ENCODE results near the gene FBXO40. TPM values are rescaled to one million over a fixed set of nuclear protein-coding genes. Genes with fewer than 3 reads are reported as not detected.
"Not testable (repeated sequence)": the region's sequence is repeated elsewhere in the genome, so short reads cannot be mapped to it uniquely, and the experiment has no call there.

Gene FBXO40, protein sequence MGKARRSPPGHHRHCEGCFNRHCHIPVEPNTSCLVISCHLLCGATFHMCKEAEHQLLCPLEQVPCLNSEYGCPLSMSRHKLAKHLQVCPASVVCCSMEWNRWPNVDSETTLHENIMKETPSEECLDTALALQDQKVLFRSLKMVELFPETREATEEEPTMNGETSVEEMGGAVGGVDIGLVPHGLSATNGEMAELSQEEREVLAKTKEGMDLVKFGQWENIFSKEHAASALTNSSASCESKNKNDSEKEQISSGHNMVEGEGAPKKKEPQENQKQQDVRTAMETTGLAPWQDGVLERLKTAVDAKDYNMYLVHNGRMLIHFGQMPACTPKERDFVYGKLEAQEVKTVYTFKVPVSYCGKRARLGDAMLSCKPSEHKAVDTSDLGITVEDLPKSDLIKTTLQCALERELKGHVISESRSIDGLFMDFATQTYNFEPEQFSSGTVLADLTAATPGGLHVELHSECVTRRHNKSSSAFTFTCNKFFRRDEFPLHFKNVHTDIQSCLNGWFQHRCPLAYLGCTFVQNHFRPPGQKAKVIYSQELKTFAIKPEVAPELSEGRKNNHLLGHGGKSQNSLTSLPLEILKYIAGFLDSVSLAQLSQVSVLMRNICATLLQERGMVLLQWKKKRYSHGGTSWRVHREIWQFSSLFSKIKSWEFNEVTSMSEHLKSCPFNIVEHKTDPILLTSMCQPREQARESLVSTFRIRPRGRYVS
- not detected for total RNA-seq

GRCh38 chr3:121592856-121593702, at the start of gene FBXO40:
FBXO40 (plus strand) TSS chr3:121593379; CDS start chr3:121620576, 27,197 bp downstream.
- Mint-ChIP-seq H3K9me3 (no peaks in the 10 kb centered on the region), H3K36me3 (no peaks in the 10 kb centered on the region), H3K27me3 (no peaks in the 10 kb centered on the region), H3K4me1 (no peaks in the 10 kb centered on the region), H3K27ac (no peak within 1 kb of the TSS), H3K4me3 (no peak within 1 kb of the TSS)
- no peak for DNase-seq

GRCh38 chr3:121545049-121545573, 48.1 kb upstream of the FBXO40 start:
- Mint-ChIP-seq H3K9me3 (no peaks in the 10 kb centered on the region), H3K27ac (peak overlapping the region; percentile 89), H3K36me3 (peaks cover 29% of the 10 kb centered on the region), H3K4me3 (peak overlapping the region; percentile 98), H3K27me3 (no peaks in the 10 kb centered on the region), H3K4me1 (peaks cover 6% of the 10 kb centered on the region)
- no peak for DNase-seq

- Mint-ChIP-seq H3K4me1 (peaks cover 6% of the 10 kb centered on the region), H3K9me3 (no peaks in the 10 kb centered on the region), H3K27me3 (no peaks in the 10 kb centered on the region), H3K27ac (peak within 1 kb of the TSS; percentile 93), H3K36me3 (peaks cover 29% of the 10 kb centered on the region), H3K4me3 (peak within 1 kb of the TSS; percentile 98)
- DNase-seq, result peak; percentile 84
Measured at GRCh38 chr3:121545574-121546455, 47.4 kb upstream of the FBXO40 start, which contains the start of gene POLQ. POLQ (minus strand) TSS chr3:121545988; CDS start chr3:121545877, 111 bp downstream.

DNA sequence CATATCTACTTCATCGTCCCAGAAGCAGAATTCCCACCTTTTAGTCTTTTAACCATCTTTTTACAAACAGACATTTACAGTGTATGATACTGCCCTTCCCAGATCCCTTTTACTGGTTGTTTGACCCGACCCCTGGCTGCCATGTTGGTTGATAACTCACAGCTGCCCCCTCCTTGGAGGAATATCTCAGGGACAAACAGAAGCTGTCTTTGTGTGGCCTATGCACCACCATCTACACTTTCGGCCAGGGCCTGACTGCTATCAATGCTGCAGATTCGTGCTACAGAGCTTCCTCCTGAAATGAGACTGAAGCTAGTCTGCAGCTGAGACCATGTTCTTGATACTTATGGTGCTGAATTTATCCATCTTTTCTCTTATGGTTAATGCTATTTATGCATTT, 40.8 kb upstream of the FBXO40 start:
- Mint-ChIP-seq H3K4me3 (no peak overlapping the region), H3K27me3 (peaks cover 3% of the 10 kb centered on the region), H3K4me1 (no peaks in the 10 kb centered on the region), H3K9me3 (no peaks in the 10 kb centered on the region), H3K36me3 (no peaks in the 10 kb centered on the region), H3K27ac (no peak overlapping the region)
- DNase-seq, result no peak

GRCh38 chr3:121552797-121553196, 40.4 kb upstream of the FBXO40 start:
- no peak for DNase-seq
- H3K36me3 Mint-ChIP-seq, result no peaks in the 10 kb centered on the region
- H3K27me3 Mint-ChIP-seq, result peaks cover 7% of the 10 kb centered on the region
- H3K4me3 Mint-ChIP-seq, result no peak overlapping the region
- no peak overlapping the region for H3K27ac Mint-ChIP-seq
- no peaks in the 10 kb centered on the region for H3K4me1 Mint-ChIP-seq
- H3K9me3 Mint-ChIP-seq, result no peaks in the 10 kb centered on the region

DNA sequence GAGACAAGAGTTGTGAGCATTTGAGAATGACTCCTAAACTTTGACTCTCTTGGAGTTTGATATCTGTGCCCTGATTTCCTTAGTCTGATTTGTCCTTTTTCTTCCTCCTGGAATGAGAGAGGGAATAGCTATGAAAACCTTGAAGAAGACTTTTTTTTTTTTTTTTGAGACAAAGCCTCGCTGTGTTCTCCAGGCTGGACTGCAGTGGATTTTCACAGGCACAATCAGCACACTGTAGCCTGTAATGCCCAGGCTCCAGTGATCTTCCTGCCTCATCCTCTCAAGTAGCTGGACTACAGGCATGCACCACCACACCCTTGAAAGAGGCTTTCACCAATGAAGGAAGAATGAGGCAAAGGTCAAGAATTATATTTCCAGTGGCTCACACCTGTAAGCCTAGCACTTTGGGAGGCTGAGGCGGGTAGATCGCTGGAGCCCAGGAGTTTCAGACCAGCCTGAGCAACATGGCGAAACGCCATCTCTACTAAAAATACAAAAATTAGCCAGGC, 35.7 kb upstream of the FBXO40 start:
- peaks cover 2% of the 10 kb centered on the region for H3K4me1 Mint-ChIP-seq
- H3K4me3 Mint-ChIP-seq, result no peak overlapping the region
- peaks cover 13% of the 10 kb centered on the region for H3K27me3 Mint-ChIP-seq
- no peak overlapping the region for H3K27ac Mint-ChIP-seq
- DNase-seq, result no peak
- no peaks in the 10 kb centered on the region for H3K9me3 Mint-ChIP-seq
- H3K36me3 Mint-ChIP-seq, result no peaks in the 10 kb centered on the region

DNA sequence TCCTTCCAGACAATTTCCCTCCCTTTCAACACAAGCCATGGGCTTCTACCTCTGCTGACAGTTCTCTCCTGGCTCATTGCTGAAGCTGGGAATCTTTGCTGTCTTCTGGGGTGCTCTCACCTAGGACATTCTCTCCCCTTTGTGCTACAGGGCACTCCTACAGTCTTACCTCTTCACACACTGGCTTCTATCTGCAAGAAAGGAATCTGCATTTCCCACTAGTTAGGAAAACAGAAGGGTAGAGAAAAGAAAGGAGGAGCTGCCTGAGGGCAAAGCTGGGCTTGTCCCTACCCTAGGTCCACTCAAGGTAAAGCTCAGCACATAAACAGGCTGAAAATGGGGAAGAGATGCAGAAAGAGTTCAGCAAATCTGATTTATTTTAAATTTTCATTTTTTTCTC, 31.0 kb upstream of the FBXO40 start:
- Mint-ChIP-seq H3K4me3 (no peak overlapping the region), H3K9me3 (no peaks in the 10 kb centered on the region), H3K27me3 (peaks cover 12% of the 10 kb centered on the region), H3K4me1 (peaks cover 2% of the 10 kb centered on the region), H3K36me3 (no peaks in the 10 kb centered on the region), H3K27ac (no peak overlapping the region)
- DNase-seq, result no peak

DNA sequence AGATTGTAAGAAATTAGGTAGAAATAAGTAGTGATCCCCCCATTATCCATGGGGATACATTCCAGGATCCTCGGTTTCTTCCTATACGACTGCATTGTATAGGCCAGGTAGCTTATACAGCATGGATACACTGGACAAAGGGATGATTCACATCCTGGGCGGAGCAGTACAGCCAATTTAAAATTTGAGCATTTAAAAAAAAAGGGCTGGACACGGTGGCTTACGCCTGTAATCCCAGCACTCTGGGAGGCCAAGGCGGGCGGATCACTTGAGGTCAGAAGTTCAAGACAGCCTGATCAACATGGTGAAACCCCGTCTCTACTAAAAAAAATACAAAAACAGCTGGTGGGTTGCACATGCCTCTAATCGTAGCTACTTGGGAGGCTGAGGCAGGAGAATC, 26.4 kb upstream of the FBXO40 start:
- Mint-ChIP-seq H3K4me1 (no peaks in the 10 kb centered on the region), H3K27ac (no peak overlapping the region), H3K9me3 (no peaks in the 10 kb centered on the region), H3K27me3 (no peaks in the 10 kb centered on the region), H3K36me3 (no peaks in the 10 kb centered on the region), H3K4me3 (no peak overlapping the region)
- DNase-seq, result no peak

GRCh38 chr3:121567649-121568048, 25.5 kb upstream of the FBXO40 start, which contains the start of gene ARGFX:
ARGFX (plus strand) TSS chr3:121567949; CDS start chr3:121570714, 2,765 bp downstream.
- no peaks in the 10 kb centered on the region for H3K36me3 Mint-ChIP-seq
- no peaks in the 10 kb centered on the region for H3K9me3 Mint-ChIP-seq
- no peak for DNase-seq
- H3K27ac Mint-ChIP-seq, result no peak within 1 kb of the TSS
- H3K4me1 Mint-ChIP-seq, result no peaks in the 10 kb centered on the region
- no peaks in the 10 kb centered on the region for H3K27me3 Mint-ChIP-seq
- H3K4me3 Mint-ChIP-seq, result no peak within 1 kb of the TSS

- Mint-ChIP-seq H3K9me3 (no peaks in the 10 kb centered on the region), H3K36me3 (no peaks in the 10 kb centered on the region), H3K4me1 (no peaks in the 10 kb centered on the region), H3K27me3 (no peaks in the 10 kb centered on the region), H3K27ac (no peak overlapping the region), H3K4me3 (no peak overlapping the region)
- DNase-seq, result no peak
Measured at GRCh38 chr3:121574449-121574848, 18.7 kb upstream of the FBXO40 start.

DNA sequence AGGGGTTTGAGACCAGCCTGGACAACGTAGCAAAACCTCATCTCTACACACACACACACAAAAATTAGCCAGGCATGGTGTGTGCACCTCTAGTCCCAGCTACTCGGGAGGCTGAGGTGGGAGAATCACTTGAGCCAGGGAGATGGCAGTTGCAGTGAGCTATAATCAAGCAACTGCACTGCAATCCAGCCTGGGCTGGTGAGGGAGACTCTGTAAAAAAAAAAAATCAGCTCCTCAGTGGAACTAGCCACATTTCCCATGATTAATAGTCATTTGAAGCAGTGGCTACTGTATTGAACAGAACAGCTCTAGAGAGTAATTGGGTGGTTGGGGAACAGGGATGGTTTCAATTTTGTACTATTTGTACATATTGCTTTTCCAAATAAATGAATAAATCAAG, 11.5 kb upstream of the FBXO40 start:
- DNase-seq, result no peak
- H3K27ac Mint-ChIP-seq, result no peak overlapping the region
- H3K9me3 Mint-ChIP-seq, result no peaks in the 10 kb centered on the region
- H3K27me3 Mint-ChIP-seq, result peaks cover 9% of the 10 kb centered on the region
- no peaks in the 10 kb centered on the region for H3K4me1 Mint-ChIP-seq
- H3K36me3 Mint-ChIP-seq, result no peaks in the 10 kb centered on the region
- H3K4me3 Mint-ChIP-seq, result no peak overlapping the region

GRCh38 chr3:121584418-121584817, 8.8 kb upstream of the FBXO40 start:
- Mint-ChIP-seq H3K4me3 (no peak overlapping the region), H3K9me3 (no peaks in the 10 kb centered on the region), H3K27me3 (peaks cover 9% of the 10 kb centered on the region), H3K4me1 (no peaks in the 10 kb centered on the region), H3K36me3 (no peaks in the 10 kb centered on the region), H3K27ac (no peak overlapping the region)
- no peak for DNase-seq

DNA sequence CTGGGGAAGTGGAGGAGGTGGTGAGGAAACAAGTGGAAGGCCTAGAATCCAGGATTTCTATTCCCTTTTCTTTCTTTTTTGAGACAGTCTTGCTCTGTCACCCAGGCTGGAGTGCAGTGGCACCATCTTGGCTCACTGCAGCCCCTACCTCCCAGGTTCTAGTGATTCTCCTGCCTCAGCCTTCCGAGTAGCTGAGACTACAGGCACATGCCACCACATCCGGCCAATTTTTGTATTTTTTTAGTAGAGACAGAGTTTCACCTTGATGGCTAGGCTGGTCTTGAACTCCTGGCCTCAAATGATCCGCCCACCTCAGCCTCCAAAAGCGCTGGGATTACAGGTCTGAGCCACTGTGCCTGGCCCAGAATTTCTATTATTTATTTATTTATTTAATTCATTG, 627 bp downstream of the FBXO40 start:
- DNase-seq, H3K4me1 Mint-ChIP-seq, H3K4me3 Mint-ChIP-seq, H3K36me3 Mint-ChIP-seq, H3K27ac Mint-ChIP-seq, H3K9me3 Mint-ChIP-seq, H3K27me3 Mint-ChIP-seq: not testable (repeated sequence)

DNA sequence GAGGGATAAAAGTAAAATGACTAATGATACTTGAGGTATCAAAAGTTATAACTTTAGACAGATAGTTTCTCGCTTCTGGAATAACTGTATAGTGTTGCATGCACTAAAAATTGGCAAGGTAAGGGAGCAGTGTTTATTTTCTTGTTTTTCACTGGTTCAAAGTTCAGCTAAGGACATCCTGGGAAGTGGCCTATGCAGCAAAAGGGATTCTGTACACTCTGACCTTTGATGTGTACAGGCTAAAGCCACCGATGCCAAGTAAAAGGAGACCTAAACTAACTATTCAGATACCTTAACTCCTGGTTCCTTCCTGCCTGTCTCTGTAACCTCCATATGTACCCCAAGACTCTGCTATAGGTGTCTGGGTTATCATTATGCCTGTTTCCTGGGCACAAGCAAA, 1.7 kb downstream of the FBXO40 start:
- H3K9me3 Mint-ChIP-seq, result no peaks in the 10 kb centered on the region
- H3K4me1 Mint-ChIP-seq, result no peaks in the 10 kb centered on the region
- no peak overlapping the region for H3K4me3 Mint-ChIP-seq
- no peak overlapping the region for H3K27ac Mint-ChIP-seq
- no peak for DNase-seq
- no peaks in the 10 kb centered on the region for H3K27me3 Mint-ChIP-seq
- H3K36me3 Mint-ChIP-seq, result no peaks in the 10 kb centered on the region
